Panc1 (cell line): Measurements from ENCODE around the gene MSI2. TPM values are rescaled to one million over a fixed set of nuclear protein-coding genes. Genes with fewer than 3 reads are reported as not detected.

ENCODE experiments used
- ATAC-seq: fragments of 200-7000 bp; cut with Tn5 transposase; 2 replicates; pipeline ENCODE4 v1.9.1; 2020; ENCODE audit warnings: mild to moderate bottlenecking, moderate library complexity
- BruUV-seq: library from RNA; stranded (reverse); fragments of 400-500 nt; replicated peaks from 2 replicates; lab custom pipeline; 2021; lab: Mats Ljungman, UMichigan
- CTCF ChIA-PET: fragments of 300-600 bp; sonication (Branson Sonifier 250); formaldehyde crosslinking; loops from one replicate; lab custom pipeline; 2022; ENCODE audit warnings: antibody characterized with exemption; lab: Charles Lee
- POLR2A ChIA-PET: fragments of 300-600 bp; sonication (Branson Sonifier 250); formaldehyde crosslinking; loops from one replicate; lab custom pipeline; 2022; ENCODE audit warnings: antibody characterized with exemption; lab: Charles Lee
- DNase-seq: peaks from one replicate; pipeline ENCODE4 v3.0.0-alpha.2; 2010; ENCODE audit warnings: low read depth, low spot score
- H3K27ac ChIP-seq: 2 replicates; pipeline ENCODE4 v1.5.1; 2011; ENCODE audit warnings: mild to moderate bottlenecking, low read length, inconsistent platforms
- H3K27me3 ChIP-seq: fragments of 200-500 bp; sonication (Bioruptor generic); 2 replicates; pipeline ENCODE4 v1.6.0; 2014; ENCODE audit warnings: low read length, inconsistent platforms; ENCODE audit not compliant: control insufficient read depth, insufficient read depth
- H3K36me3 ChIP-seq: fragments of 200-500 bp; sonication (Bioruptor generic); 2 replicates; pipeline ENCODE4 v1.5.1; 2014; ENCODE audit warnings: inconsistent platforms, mild to moderate bottlenecking, low read length, moderate library complexity; ENCODE audit not compliant: control insufficient read depth, insufficient read depth
- H3K4me1 ChIP-seq: 2 replicates; pipeline ENCODE4 v1.5.1; 2011; ENCODE audit warnings: inconsistent platforms, mild to moderate bottlenecking, low read length, moderate library complexity; ENCODE audit not compliant: control insufficient read depth, insufficient read depth
- H3K4me3 ChIP-seq, 2 experiments: 2 replicates each; pipeline ENCODE4 v1.5.1; 2011 to 2012; ENCODE audit warnings: low read depth in 2 of 2, low read length in 2 of 2, mild to moderate bottlenecking in 2 of 2, inconsistent platforms in 1 of 2, moderate library complexity in 1 of 2
- H3K9me3 ChIP-seq: fragments of 200-500 bp; sonication (Bioruptor generic); 2 replicates; pipeline ENCODE4 v1.5.1; 2014; ENCODE audit warnings: low read depth, mild to moderate bottlenecking, inconsistent platforms, low read length, moderate library complexity; ENCODE audit not compliant: control insufficient read depth, insufficient read depth
- POLR2AphosphoS5 ChIP-seq: IDR thresholded peaks from 2 replicates; pipeline ENCODE4 v1.6.1; 2012; ENCODE audit warnings: mild to moderate bottlenecking, low read depth, low read length, moderate library complexity
- SIN3A ChIP-seq: IDR thresholded peaks from 2 replicates; pipeline ENCODE4 v1.6.1; 2012; ENCODE audit warnings: low read depth, mild to moderate bottlenecking, low read length, moderate library complexity, borderline replicate concordance; ENCODE audit not compliant: insufficient read depth
- TCF7L2 ChIP-seq: IDR thresholded peaks from 2 replicates; pipeline ENCODE4 v1.6.1; 2011; ENCODE audit warnings: mild to moderate bottlenecking, low read depth, low read length, inconsistent platforms
- in situ Hi-C: cut with HindIII; loops from 2 replicates; pipeline ENCODE4 v1.10.0; 2016; ENCODE audit warnings: low sequenced_read_pairs, low pct_unique_long_range_greater_than_20kb
- intact Hi-C: fragments of 100-400 bp; cut with micrococcal nuclease; formaldehyde crosslinking; loops from one replicate; pipeline ENCODE4 v1.10.0; 2022; ENCODE audit not compliant: unreplicated experiment
- total RNA-seq: library from RNA; stranded (reverse); gene quantifications from one replicate; pipeline ENCODE4 v1.2.1, GENCODE V29; 2021; ENCODE audit not compliant: unreplicated experiment
- TF ChIP-seq, protein P1 (sequence below), 2 experiments: IDR thresholded peaks; 2 replicates each; pipeline ENCODE4 v1.6.1; 2011 to 2012; ENCODE audit warnings: low read depth in 2 of 2, control low read depth in 1 of 2, low read length in 1 of 2, mild to moderate bottlenecking in 1 of 2, moderate library complexity in 1 of 2; ENCODE audit not compliant: insufficient read depth in 1 of 2
- TF ChIP-seq, protein P2 (sequence below): fragments of 450-650 bp; IDR thresholded peaks from 2 replicates; pipeline ENCODE4 v1.5.1; 2017; ENCODE audit warnings: mild to moderate bottlenecking

The MSI2 gene
- total RNA-seq, 1 experiment from 2014 or later: 38.5 TPM

DNA sequence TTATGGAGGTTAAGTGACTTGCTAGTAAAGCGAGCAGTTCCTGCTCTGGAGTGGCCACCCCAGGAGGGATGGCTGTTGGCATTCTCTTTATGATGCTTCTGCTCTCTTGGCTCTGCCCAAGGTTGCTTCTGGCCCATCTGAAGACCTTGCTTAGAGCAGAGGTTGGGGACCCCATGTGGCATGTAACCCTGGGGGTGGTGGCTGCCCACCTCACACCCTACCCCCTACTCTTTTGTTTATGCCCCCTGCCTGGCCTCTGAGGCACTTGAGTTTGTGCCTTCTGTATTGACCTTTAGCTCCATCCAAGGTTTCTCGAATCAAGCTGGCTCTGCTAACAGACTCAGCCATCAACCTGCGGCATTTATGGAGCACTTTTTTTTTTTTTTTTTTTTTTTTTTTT, 214.6 kb downstream of the MSI2 start:
- no peak for DNase-seq
- TF ChIP-seq, protein P1, sequence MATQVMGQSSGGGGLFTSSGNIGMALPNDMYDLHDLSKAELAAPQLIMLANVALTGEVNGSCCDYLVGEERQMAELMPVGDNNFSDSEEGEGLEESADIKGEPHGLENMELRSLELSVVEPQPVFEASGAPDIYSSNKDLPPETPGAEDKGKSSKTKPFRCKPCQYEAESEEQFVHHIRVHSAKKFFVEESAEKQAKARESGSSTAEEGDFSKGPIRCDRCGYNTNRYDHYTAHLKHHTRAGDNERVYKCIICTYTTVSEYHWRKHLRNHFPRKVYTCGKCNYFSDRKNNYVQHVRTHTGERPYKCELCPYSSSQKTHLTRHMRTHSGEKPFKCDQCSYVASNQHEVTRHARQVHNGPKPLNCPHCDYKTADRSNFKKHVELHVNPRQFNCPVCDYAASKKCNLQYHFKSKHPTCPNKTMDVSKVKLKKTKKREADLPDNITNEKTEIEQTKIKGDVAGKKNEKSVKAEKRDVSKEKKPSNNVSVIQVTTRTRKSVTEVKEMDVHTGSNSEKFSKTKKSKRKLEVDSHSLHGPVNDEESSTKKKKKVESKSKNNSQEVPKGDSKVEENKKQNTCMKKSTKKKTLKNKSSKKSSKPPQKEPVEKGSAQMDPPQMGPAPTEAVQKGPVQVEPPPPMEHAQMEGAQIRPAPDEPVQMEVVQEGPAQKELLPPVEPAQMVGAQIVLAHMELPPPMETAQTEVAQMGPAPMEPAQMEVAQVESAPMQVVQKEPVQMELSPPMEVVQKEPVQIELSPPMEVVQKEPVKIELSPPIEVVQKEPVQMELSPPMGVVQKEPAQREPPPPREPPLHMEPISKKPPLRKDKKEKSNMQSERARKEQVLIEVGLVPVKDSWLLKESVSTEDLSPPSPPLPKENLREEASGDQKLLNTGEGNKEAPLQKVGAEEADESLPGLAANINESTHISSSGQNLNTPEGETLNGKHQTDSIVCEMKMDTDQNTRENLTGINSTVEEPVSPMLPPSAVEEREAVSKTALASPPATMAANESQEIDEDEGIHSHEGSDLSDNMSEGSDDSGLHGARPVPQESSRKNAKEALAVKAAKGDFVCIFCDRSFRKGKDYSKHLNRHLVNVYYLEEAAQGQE (IDR thresholded peaks at IDR 0.05; ENCODE audit: insufficient read depth in 1 of 2, low read depth in 2 of 2, low read length in 1 of 2): no peak
- TF ChIP-seq TCF7L2 (no peak), SIN3A (no peak), POLR2AphosphoS5 (no peak)
- TF ChIP-seq, protein P2, sequence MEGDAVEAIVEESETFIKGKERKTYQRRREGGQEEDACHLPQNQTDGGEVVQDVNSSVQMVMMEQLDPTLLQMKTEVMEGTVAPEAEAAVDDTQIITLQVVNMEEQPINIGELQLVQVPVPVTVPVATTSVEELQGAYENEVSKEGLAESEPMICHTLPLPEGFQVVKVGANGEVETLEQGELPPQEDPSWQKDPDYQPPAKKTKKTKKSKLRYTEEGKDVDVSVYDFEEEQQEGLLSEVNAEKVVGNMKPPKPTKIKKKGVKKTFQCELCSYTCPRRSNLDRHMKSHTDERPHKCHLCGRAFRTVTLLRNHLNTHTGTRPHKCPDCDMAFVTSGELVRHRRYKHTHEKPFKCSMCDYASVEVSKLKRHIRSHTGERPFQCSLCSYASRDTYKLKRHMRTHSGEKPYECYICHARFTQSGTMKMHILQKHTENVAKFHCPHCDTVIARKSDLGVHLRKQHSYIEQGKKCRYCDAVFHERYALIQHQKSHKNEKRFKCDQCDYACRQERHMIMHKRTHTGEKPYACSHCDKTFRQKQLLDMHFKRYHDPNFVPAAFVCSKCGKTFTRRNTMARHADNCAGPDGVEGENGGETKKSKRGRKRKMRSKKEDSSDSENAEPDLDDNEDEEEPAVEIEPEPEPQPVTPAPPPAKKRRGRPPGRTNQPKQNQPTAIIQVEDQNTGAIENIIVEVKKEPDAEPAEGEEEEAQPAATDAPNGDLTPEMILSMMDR: no peak
- BruUV-seq: no TSS peak
- H3K9me3 ChIP-seq: no peaks in the 10 kb centered on the region
- H3K4me1 ChIP-seq: no peaks in the 10 kb centered on the region; the same call in 1 of the 2 replicates
- H3K27me3 ChIP-seq: no peaks in the 10 kb centered on the region
- no peak overlapping the region for H3K27ac ChIP-seq
- in situ Hi-C loops: no loop called here
- no peak overlapping the region for H3K4me3 ChIP-seq
- ATAC-seq: no peak
- no peaks in the 10 kb centered on the region for H3K36me3 ChIP-seq
- CTCF ChIA-PET: interaction anchor here (0.6 kb wide), 1 partner anchor 54 kb away, joined by 3 read pairs; no protein-coding TSS in a partner anchor
- intact Hi-C loops: no loop called here
- POLR2A ChIA-PET: no interaction called here

DNA sequence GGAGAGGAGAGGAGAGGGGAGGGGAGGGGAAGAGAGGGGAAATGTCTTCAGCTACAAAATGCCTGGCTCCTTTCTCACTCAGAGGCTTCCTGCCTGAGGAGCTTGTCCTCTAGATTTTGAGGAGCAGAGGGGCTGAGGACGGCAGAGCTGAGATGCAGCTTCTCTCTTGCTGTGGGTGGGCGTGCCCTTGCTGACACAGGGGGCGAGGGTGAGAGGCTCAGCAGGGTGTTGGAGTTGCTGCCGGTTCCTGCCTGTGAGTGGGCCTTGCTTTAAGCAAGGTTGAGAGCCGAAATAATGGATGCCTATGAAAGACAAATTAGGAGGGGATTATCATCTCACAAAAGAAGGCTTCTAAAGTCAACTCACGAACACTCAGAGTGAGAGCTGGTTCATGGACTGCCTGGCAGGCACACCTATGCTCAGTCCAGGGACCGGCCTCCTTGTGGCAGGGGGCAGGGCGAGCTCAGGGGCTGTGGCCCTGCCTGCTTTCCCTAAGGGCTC, 215.6 kb downstream of the MSI2 start:
- in situ Hi-C loops: no loop called here
- POLR2A ChIA-PET: interaction anchor here (0.6 kb wide), 1 partner anchor 66 kb away, joined by 4 read pairs; no protein-coding TSS in a partner anchor
- CTCF ChIA-PET: interaction anchor here (0.6 kb wide), 1 partner anchor 227 kb away, joined by 3 read pairs; no protein-coding TSS in a partner anchor

More for the DNA sequence above, 215.6 kb downstream of the MSI2 start:
- no peak overlapping the region for H3K4me3 ChIP-seq
- no peak overlapping the region for H3K27ac ChIP-seq
- H3K27me3 ChIP-seq: no peaks in the 10 kb centered on the region
- H3K9me3 ChIP-seq: no peaks in the 10 kb centered on the region
- no TSS peak for BruUV-seq
- no peaks in the 10 kb centered on the region for H3K36me3 ChIP-seq
- TF ChIP-seq SIN3A (no peak), POLR2AphosphoS5 (no peak), TCF7L2 (no peak)
- TF ChIP-seq, protein P2: no peak
- TF ChIP-seq, protein P1 (IDR thresholded peaks at IDR 0.05; ENCODE audit: insufficient read depth in 1 of 2, low read depth in 2 of 2, low read length in 1 of 2): no peak
- no peak for ATAC-seq
- intact Hi-C loops: no loop called here
- H3K4me1 ChIP-seq: no peaks in the 10 kb centered on the region; the same call in 1 of the 2 replicates
- DNase-seq: no peak
